SK-N-SH (cell line): ENCODE results near the gene CEP43. TPM values are rescaled to one million over a fixed set of nuclear protein-coding genes. Genes with fewer than 3 reads are reported as not detected.

Experiments used
- CTCF ChIA-PET: fragments of 300-600, 350-600 bp; formaldehyde crosslinking; extraction: SDS; loops from one replicate; lab custom pipeline; 2021; lab: Yijun Ruan, JAX
- POLR2A ChIA-PET: fragments of 350-600 bp; sonication (Branson Sonifier 250); formaldehyde crosslinking; extraction: SDS; loops from one replicate; lab custom pipeline; 2020; ENCODE audit warnings: antibody characterized with exemption, inconsistent platforms; lab: Yijun Ruan, JAX
- DNase-seq: peaks from one replicate; pipeline ENCODE4 v3.0.0; 2012
- H2AFZ ChIP-seq: fragments of 200-600 bp; sonication (generic); 2 replicates; pipeline ENCODE4 v1.8.1; 2016; ENCODE audit warnings: antibody characterized with exemption, mild to moderate bottlenecking, low read depth
- H3F3A ChIP-seq: fragments of 200-600 bp; sonication (generic); replicated peaks from 2 replicates; pipeline ENCODE3; 2016; ENCODE audit warnings: antibody characterized with exemption, mild to moderate bottlenecking; ENCODE audit not compliant: insufficient read depth
- H3K27ac ChIP-seq, 2 experiments: fragments of 200-500 bp in 1 of 2; fragments of 200-600 bp in 1 of 2; sonication (Bioruptor generic) in 1 of 2; sonication (generic), shearing (Covaris generic) in 1 of 2; 2 replicates each; pipeline versions ENCODE4 v1.5.1 to v1.6.1; 2014 to 2016; ENCODE audit warnings: low read depth in 2 of 2, inconsistent platforms in 1 of 2, low read length in 1 of 2, mild to moderate bottlenecking in 1 of 2, mixed read lengths in 1 of 2
- H3K27me3 ChIP-seq: fragments of 200-600 bp; sonication (generic), shearing (Covaris generic); 2 replicates; pipeline ENCODE4 v1.6.1; 2016; ENCODE audit warnings: mixed run types; ENCODE audit not compliant: insufficient read depth
- H3K36me3 ChIP-seq, 2 experiments: fragments of 200-500 bp in 1 of 2; fragments of 200-600 bp in 1 of 2; sonication (Bioruptor generic) in 1 of 2; sonication (generic) in 1 of 2; replicated peaks in 1 of 2; 2 replicates each; pipeline versions ENCODE3 to v1.5.1; 2014 to 2016; ENCODE audit warnings: low read length in 1 of 2, mild to moderate bottlenecking in 1 of 2; ENCODE audit not compliant: insufficient read depth in 2 of 2, control insufficient read depth in 1 of 2
- H3K4me1 ChIP-seq, 2 experiments: fragments of 200-500 bp in 1 of 2; fragments of 200-600 bp in 1 of 2; sonication (Bioruptor generic) in 1 of 2; sonication (generic), shearing (Covaris generic) in 1 of 2; 2 replicates each; pipeline versions ENCODE4 v1.5.1 to v1.6.1; 2014 to 2016; ENCODE audit warnings: low read depth in 1 of 2, low read length in 1 of 2, mixed run types in 1 of 2; ENCODE audit not compliant: insufficient read depth in 2 of 2, control insufficient read depth in 1 of 2
- H3K4me2 ChIP-seq: fragments of 200-600 bp; sonication (generic), shearing (Covaris generic); 2 replicates; pipeline ENCODE4 v1.6.1; 2017; ENCODE audit warnings: mixed run types
- H3K4me3 ChIP-seq, 2 experiments: fragments of 200-500 bp in 1 of 2; fragments of 200-600 bp in 1 of 2; sonication (Bioruptor generic) in 1 of 2; sonication (generic), shearing (Covaris generic) in 1 of 2; 2 replicates each; pipeline versions ENCODE4 v1.5.1 to v1.8.1; 2014 to 2016; ENCODE audit warnings: low read depth in 2 of 2, inconsistent platforms in 1 of 2, low read length in 1 of 2, mild to moderate bottlenecking in 1 of 2, mixed read lengths in 1 of 2, moderate library complexity in 1 of 2
- H3K79me2 ChIP-seq: fragments of 200-600 bp; sonication (generic); 2 replicates; pipeline ENCODE4 v1.8.1; 2017; ENCODE audit warnings: mild to moderate bottlenecking; ENCODE audit not compliant: insufficient read depth
- H3K9ac ChIP-seq: fragments of 200-600 bp; sonication (generic); 2 replicates; pipeline ENCODE4 v1.6.1; 2017; ENCODE audit warnings: mixed run types
- H3K9me2 ChIP-seq: fragments of 200-600 bp; sonication (generic); 2 replicates; pipeline ENCODE4 v1.6.1; 2017; ENCODE audit warnings: mixed run types
- H3K9me3 ChIP-seq: fragments of 200-600 bp; sonication (generic); 2 replicates; pipeline ENCODE4 v1.6.1; 2017; ENCODE audit warnings: mixed run types, mild to moderate bottlenecking, moderate library complexity
- H4K20me1 ChIP-seq: fragments of 200-600 bp; sonication (generic); 2 replicates; pipeline ENCODE4 v1.6.1; 2017; ENCODE audit warnings: mild to moderate bottlenecking, mixed run types; ENCODE audit not compliant: insufficient read depth
- CHD2 ChIP-seq: fragments of 150-350 bp; IDR thresholded peaks from 2 replicates; pipeline ENCODE4 v1.6.1; 2018; ENCODE audit warnings: low read length; ENCODE audit not compliant: partially characterized antibody
- JUND ChIP-seq: IDR thresholded peaks from 2 replicates; pipeline ENCODE4 v1.4.0; 2012
- MAX ChIP-seq: IDR thresholded peaks from 2 replicates; pipeline ENCODE4 v1.4.0; 2012; ENCODE audit warnings: low read depth
- MXI1 ChIP-seq: IDR thresholded peaks from 2 replicates; pipeline ENCODE4 v1.6.1; 2012; ENCODE audit warnings: mild to moderate bottlenecking, low read depth, low read length, improper control_type of control experiment
- NRF1 ChIP-seq: IDR thresholded peaks from 2 replicates; pipeline ENCODE4 v1.6.1; 2012; ENCODE audit warnings: low read depth, mild to moderate bottlenecking, low read length
- PBX3 ChIP-seq: IDR thresholded peaks from 2 replicates; pipeline ENCODE4; 2012
- POLR2AphosphoS5 ChIP-seq: IDR thresholded peaks from 2 replicates; pipeline ENCODE4 v1.6.1; 2012; ENCODE audit warnings: low read depth, low read length
- REST ChIP-seq: IDR thresholded peaks from 2 replicates; pipeline ENCODE4 v1.6.1; 2012; ENCODE audit warnings: mild to moderate bottlenecking, low read depth, low read length, moderate library complexity
- SMC3 ChIP-seq: IDR thresholded peaks from 2 replicates; pipeline ENCODE4 v1.6.1; 2012; ENCODE audit warnings: low read depth, low read length, improper control_type of control experiment
- TAF1 ChIP-seq: IDR thresholded peaks from 2 replicates; pipeline ENCODE4 v1.6.1; 2012; ENCODE audit warnings: low read depth, mild to moderate bottlenecking, low read length, moderate library complexity, borderline replicate concordance
- USF1 ChIP-seq: IDR thresholded peaks from 2 replicates; pipeline ENCODE4 v1.4.0; 2012; ENCODE audit warnings: low read depth, borderline replicate concordance
- WGBS: methylation state at CpG from one replicate; pipeline ENCODE4 v1.1.6; 2017; ENCODE audit warnings: low lambda C conversion rate; 5-methylcytosine and 5-hydroxymethylcytosine counted together
- polyA plus RNA-seq, 3 experiments: library from polyadenylated mRNA; depleted of rRNA; stranded (reverse); fragments of >200 nt; gene quantifications; 2 replicates each; pipeline ENCODE4 v1.2.3, GENCODE V29; 2012

The CEP43 gene
- polyA plus RNA-seq, 1 of the 3 experiments (the other 2 are of a cell fraction): 7.5 TPM

DNA sequence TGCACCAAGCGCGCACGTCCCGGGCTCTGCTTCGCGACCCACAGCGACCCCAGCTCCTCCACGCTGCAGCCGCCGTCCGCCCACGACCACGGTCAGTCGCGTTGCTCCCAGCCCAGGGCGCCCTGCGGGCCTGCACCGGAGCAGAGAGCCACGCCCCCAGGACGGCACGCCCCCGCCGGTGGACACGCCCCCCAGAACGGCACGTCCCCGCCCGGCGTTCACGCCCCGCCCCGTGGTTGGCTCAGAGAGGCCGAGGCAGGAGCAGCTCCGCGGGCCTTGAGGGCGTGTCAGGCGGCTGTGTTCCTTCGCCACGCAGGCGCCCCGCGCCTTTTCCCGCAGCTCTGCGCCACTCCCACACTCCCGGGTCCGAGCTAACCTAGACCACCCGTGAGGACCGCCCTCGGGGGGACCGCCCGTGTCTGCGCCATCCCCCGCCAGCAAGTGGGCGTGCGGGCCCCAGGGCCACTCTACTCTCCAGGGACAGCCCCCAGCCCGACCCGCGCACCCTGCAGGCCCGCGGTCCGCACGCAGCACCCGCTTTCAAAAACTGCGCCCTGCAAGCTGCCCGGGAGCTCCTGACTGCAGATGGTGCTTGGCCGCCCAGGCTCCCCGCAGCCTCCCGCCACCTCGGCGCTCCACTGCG lies 42.6 kb upstream of the CEP43 start, which contains the start of gene RNASET2:
RNASET2 (minus strand) TSS at position 107 of the 643 bp plus-strand sequence. CDS start 368 bp downstream, outside the sequence.
- POLR2A ChIA-PET: interaction anchor here (0.7 to 1.0 kb wide), 4 partner anchors 42 to 127 kb away, joined by 3 to 5 read pairs (median 4); partner anchors contain the start of gene CEP43

GRCh38 chr6:166957087-166957804 lies 42.0 kb upstream of the CEP43 start:
- Histone ChIP-seq H3K27me3 (no peaks in the 10 kb centered on the region), H3F3A (no peaks in the 10 kb centered on the region), H2AFZ (peak overlapping the region; percentile 93), H3K9me3 (no peaks in the 10 kb centered on the region), H3K9me2 (no peaks in the 10 kb centered on the region), H3K27ac (peak overlapping the region; percentile 47 to 60; a peak in 3 of 4 replicates), H4K20me1 (no peaks in the 10 kb centered on the region), H3K36me3 (peaks cover 0 to under 1% of the 10 kb centered on the region in 2 experiments), H3K4me1 (peaks cover 0 to 14% of the 10 kb centered on the region in 2 experiments; a peak in 1 of 4 replicates), H3K79me2 (no peaks in the 10 kb centered on the region)
- WGBS: 34% methylated on average over 22 of the region's 26 CpGs
- ChIA-PET POLR2A (interaction anchor here (1.0 kb wide), 1 partner anchor 41 kb away, joined by 5 read pairs; the partner anchor contains the start of gene CEP43), CTCF (interaction anchor here (0.8 to 2.4 kb wide), 5 partner anchors 17 to 184 kb away, joined by 3 to 12 read pairs (median 8); no protein-coding TSS in a partner anchor)
- no peak for TF ChIP-seq USF1
- no peak for TF ChIP-seq POLR2AphosphoS5
- no peak for TF ChIP-seq MAX
- TF ChIP-seq CHD2: no peak
- no peak for TF ChIP-seq TAF1
- TF ChIP-seq REST: no peak
- TF ChIP-seq PBX3: no peak
- TF ChIP-seq JUND: no peak
- TF ChIP-seq, all 33 proteins: peak for 0
- peak; percentile 56 for DNase-seq
- Histone ChIP-seq H3K4me2 (peak overlapping the region; percentile 92), H3K4me3 (peak overlapping the region; percentile 82 to 89), H3K9ac (peak overlapping the region; percentile 75)

More for the DNA sequence above, 42.6 kb upstream of the CEP43 start, which contains the start of gene RNASET2:
- peaks cover 0 to 14% of the 10 kb centered on the region in 2 experiments; a peak in 1 of 4 replicates for H3K4me1 ChIP-seq
- TF ChIP-seq SMC3 (no peak), NRF1 (peak; percentile 53), MAX (peak; percentile 27; the same call in 1 of the 2 replicates), MXI1 (peak; percentile 59; the same call in 1 of the 2 replicates), TAF1 (peak; percentile 68), POLR2AphosphoS5 (0 out of 2 replicates have a peak, but pooled peaks have one; percentile 41)
- peak; percentile 98 for DNase-seq
- H3K9me2 ChIP-seq: no peaks in the 10 kb centered on the region
- peak within 1 kb of the TSS; percentile 92 for H3K4me2 ChIP-seq
- H3K27ac ChIP-seq: peak within 1 kb of the TSS; percentile 47 to 60; a peak in 3 of 4 replicates
- no peaks in the 10 kb centered on the region for H3K79me2 ChIP-seq
- H2AFZ ChIP-seq: peak within 1 kb of the TSS; percentile 93
- H3K27me3 ChIP-seq: no peaks in the 10 kb centered on the region
- H4K20me1 ChIP-seq: no peaks in the 10 kb centered on the region
- CTCF ChIA-PET: interaction anchor here (0.7 to 2.4 kb wide), 10 partner anchors 18 to 185 kb away, joined by 3 to 12 read pairs (median 4); no protein-coding TSS in a partner anchor
- 0% methylated on average over 15 of the region's 71 CpGs for WGBS
- peak within 1 kb of the TSS; percentile 75 for H3K9ac ChIP-seq
- peak within 1 kb of the TSS; percentile 82 to 89 for H3K4me3 ChIP-seq
- H3F3A ChIP-seq: no peaks in the 10 kb centered on the region
- H3K36me3 ChIP-seq: peaks cover 0 to 2% of the 10 kb centered on the region in 2 experiments
- H3K9me3 ChIP-seq: no peaks in the 10 kb centered on the region
